Medulla oblongata (tissue), 1 donor: Measurements from ENCODE around the gene TMBIM1.
"Not testable (repeated sequence)": the region's sequence is repeated elsewhere in the genome, so short reads cannot be mapped to it uniquely, and the experiment has no call there.

Source experiments
- DNase-seq: peaks from one replicate; pipeline ENCODE4 v3.0.0-alpha.2; 2015; ENCODE audit errors: extremely low spot score

Gene TMBIM1

GRCh38 chr2:218291318-218292047 lies 820 bp downstream of the TMBIM1 start:
- DNase-seq, result peak; percentile 74

- DNase-seq, result no peak
Measured at GRCh38 chr2:218290316-218291261, 1.7 kb downstream of the TMBIM1 start.

GRCh38 chr2:218289639-218290315 lies 2.5 kb downstream of the TMBIM1 start:
- peak; percentile 51 for DNase-seq

GRCh38 chr2:218286570-218287459 lies 5.5 kb downstream of the TMBIM1 start:
- DNase-seq, result peak; percentile 95

GRCh38 chr2:218285604-218286003 lies 6.7 kb downstream of the TMBIM1 start:
- peak; percentile 76 for DNase-seq

- no peak for DNase-seq
Measured at GRCh38 chr2:218284106-218284811, 8.0 kb downstream of the TMBIM1 start.

- peak; percentile 74 for DNase-seq
Measured at GRCh38 chr2:218282173-218282991, 9.9 kb downstream of the TMBIM1 start.

GRCh38 chr2:218281449-218281848 lies 10.9 kb downstream of the TMBIM1 start:
- no peak for DNase-seq

- DNase-seq, result no peak
Measured at GRCh38 chr2:218280260-218280870, 11.9 kb downstream of the TMBIM1 start.

GRCh38 chr2:218278531-218279360 lies 13.6 kb downstream of the TMBIM1 start:
- DNase-seq, result no peak

GRCh38 chr2:218277921-218278320 lies 14.4 kb downstream of the TMBIM1 start:
- DNase-seq, result no peak

GRCh38 chr2:218276986-218277755 lies 15.1 kb downstream of the TMBIM1 start:
- DNase-seq, result no peak

GRCh38 chr2:218275371-218276072 lies 16.8 kb downstream of the TMBIM1 start:
- no peak for DNase-seq

- DNase-seq, result no peak
Measured at GRCh38 chr2:218274586-218274985, 17.7 kb downstream of the TMBIM1 start.

GRCh38 chr2:218273908-218274249 lies 18.4 kb downstream of the TMBIM1 start:
- no peak for DNase-seq

- not testable (repeated sequence) for DNase-seq
Measured at GRCh38 chr2:218273214-218273907, 18.9 kb downstream of the TMBIM1 start.
